Kidney (tissue), 14 donors: ENCODE measurements around the gene FANCC. TPM values are rescaled to one million over a fixed set of nuclear protein-coding genes. Genes with fewer than 3 reads are reported as not detected.
A peak's percentile ranks its signal among the peaks of the same experiment; 100 is the strongest.

Experiments
- DNase-seq, 5 donors: peaks; one replicate each; pipeline ENCODE4 v3.0.0-alpha.2; 2013 to 2020
- FAIRE-seq: peaks from 2 replicates; lab custom pipeline; 2012; peaks lifted over from hg19 to GRCh38; lab: Jason Lieb, UNC
- H3K27ac ChIP-seq, 2 donors: one replicate each; pipeline ENCODE4 v1.7.0; 2013; ENCODE audit warnings: low read depth in 2 of 2, low read length in 2 of 2, inconsistent platforms in 1 of 2
- H3K27me3 ChIP-seq: one replicate; pipeline ENCODE4 v1.7.1; 2013; ENCODE audit warnings: low read length, inconsistent platforms; ENCODE audit not compliant: control insufficient read depth, insufficient read depth
- H3K36me3 ChIP-seq, 3 donors: one replicate each; pipeline versions ENCODE4 v1.7.0 to v1.7.1; 2013; ENCODE audit warnings: low read length in 3 of 3, control low read depth in 1 of 3, inconsistent platforms in 1 of 3; ENCODE audit not compliant: insufficient read depth in 3 of 3, control insufficient read depth in 2 of 3
- H3K4me1 ChIP-seq, 3 donors: one replicate each; pipeline versions ENCODE4 v1.7.0 to v1.7.1; 2013; ENCODE audit warnings: low read length in 3 of 3, inconsistent platforms in 1 of 3, low read depth in 1 of 3; ENCODE audit not compliant: control insufficient read depth in 2 of 3, insufficient read depth in 2 of 3
- H3K4me3 ChIP-seq, 3 donors: one replicate each; pipeline versions ENCODE4 v1.7.0 to v1.8.1; 2013; ENCODE audit warnings: low read length in 3 of 3, control low read depth in 1 of 3, inconsistent platforms in 1 of 3
- H3K9ac ChIP-seq, 3 donors: one replicate each; pipeline versions ENCODE4 v1.7.0 to v1.7.1; 2013; ENCODE audit warnings: low read length in 3 of 3, control low read depth in 1 of 3, inconsistent platforms in 1 of 3
- H3K9me3 ChIP-seq, 3 donors: one replicate each; pipeline versions ENCODE4 v1.7.0 to v1.7.1; 2013; ENCODE audit warnings: low read length in 3 of 3, control low read depth in 1 of 3, inconsistent platforms in 1 of 3; ENCODE audit not compliant: control insufficient read depth in 2 of 3, insufficient read depth in 1 of 3
- CTCF ChIP-seq: IDR thresholded peaks from 3 replicates; pipeline ENCODE4 v1.5.1; 2012; ENCODE audit warnings: mild to moderate bottlenecking, moderate library complexity, borderline replicate concordance; ENCODE audit not compliant: insufficient read depth; ENCODE audit errors: extremely low read depth
- intact Hi-C: fragments of 100-400 bp; cut with DNase I; formaldehyde crosslinking; loops from one replicate; pipeline ENCODE4 v1.11.1; 2022
- polyA plus RNA-seq: library from polyadenylated mRNA; stranded (reverse); fragments of 350-450 nt; fragmentation: Illumina TruSeq; extraction: RNeasy Lipid Tissue Mini Kit (QIAGEN cat#74804); gene quantifications from one replicate; pipeline ENCODE4 v1.2.3, GENCODE V29; 2014; ENCODE audit warnings: low read depth, low replicate concordance; ENCODE audit not compliant: insufficient read depth
- total RNA-seq: library from RNA; stranded (reverse); fragmentation: NEBNext Ultra II Directional; extraction: Animal tissue kit (Norgen Biotek cat#: 25700); gene quantifications from one replicate; pipeline ENCODE4 v1.2.1, GENCODE V29; 2021
- donor health status: control.
- donor health status: control.
- donor health status: control.
- donor health status: control.
- donor health status: control.
- donor health status: DM: yes; HTN: yes; CAD: no.
- donor health status: Normal renal cell carcinoma (clear cell type).

The FANCC gene
- total and polyA plus RNA-seq, 2 donors from 2014 or later: 7.5 to 10.8 TPM

GRCh38 chr9:95265960-95266359 lies 51.5 kb downstream of the FANCC start:
- Histone ChIP-seq H3K9ac (no peak overlapping the region), H3K27me3 (no peaks in the 10 kb centered on the region), H3K9me3 (no peaks in the 10 kb centered on the region), H3K4me3 (peak overlapping the region in 1 of 3 donors; percentile 16), H3K4me1 (peaks cover 2 to 25% (median 9%) of the 10 kb centered on the region in 3 donors), H3K36me3 (no peaks in the 10 kb centered on the region), H3K27ac (no peak overlapping the region)
- TF ChIP-seq CTCF: no peak
- DNase-seq (no peak), FAIRE-seq (no peak)
- intact Hi-C loops: no loop called here

- Histone ChIP-seq H3K9ac (no peak overlapping the region), H3K27ac (no peak overlapping the region), H3K4me1 (peaks cover 2 to 18% (median 9%) of the 10 kb centered on the region in 3 donors), H3K4me3 (no peak overlapping the region), H3K36me3 (no peaks in the 10 kb centered on the region), H3K27me3 (no peaks in the 10 kb centered on the region), H3K9me3 (no peaks in the 10 kb centered on the region)
- TF ChIP-seq CTCF: peak; percentile 50
- DNase-seq: peak in 1 of 5 donors; percentile 52
- FAIRE-seq: peak; percentile 8
- intact Hi-C loops: no loop called here
Observed at GRCh38 chr9:95264954-95265615, 52.4 kb downstream of the FANCC start.

- Histone ChIP-seq H3K36me3 (no peaks in the 10 kb centered on the region), H3K27me3 (no peaks in the 10 kb centered on the region), H3K4me1 (peaks cover 2 to 10% (median 7%) of the 10 kb centered on the region in 3 donors), H3K4me3 (no peak overlapping the region), H3K9me3 (no peaks in the 10 kb centered on the region), H3K27ac (no peak overlapping the region), H3K9ac (no peak overlapping the region)
- no peak for TF ChIP-seq CTCF
- DNase-seq: no peak
- intact Hi-C loops: no loop called here
- no peak for FAIRE-seq
Observed at GRCh38 chr9:95261890-95262289, 55.6 kb downstream of the FANCC start.
